H1 (cell line): ENCODE measurements around the gene ACCSL. TPM values are rescaled to one million over a fixed set of nuclear protein-coding genes. Genes with fewer than 3 reads are reported as not detected.

Experiments used
- CTCF ChIA-PET: fragments of 300-600 bp; sonication (Branson Sonifier 250); formaldehyde crosslinking; loops from one replicate; lab custom pipeline; 2021; ENCODE audit not compliant: partially characterized antibody; lab: Charles Lee
- POLR2A ChIA-PET: fragments of 300-600 bp; sonication (Branson Sonifier 250); formaldehyde crosslinking; loops from one replicate; lab custom pipeline; 2021; ENCODE audit warnings: inconsistent platforms; ENCODE audit not compliant: partially characterized antibody; lab: Charles Lee
- DNase-seq, 2 experiments: peaks; one replicate each; pipeline versions ENCODE4 v3.0.0 to v3.0.0-alpha.2; 2010 to 2022; ENCODE audit warnings: low spot score in 2 of 2, low read depth in 1 of 2, mixed read lengths in 1 of 2
- FAIRE-seq: peaks from 2 replicates; lab custom pipeline; 2011; peaks lifted over from hg19 to GRCh38; lab: Jason Lieb, UNC
- H2AFZ ChIP-seq: 2 replicates; pipeline ENCODE4 v1.8.1; 2012; ENCODE audit warnings: low read length, inconsistent platforms
- H2AK5ac ChIP-seq: 2 replicates; pipeline ENCODE4 v1.6.1; 2013; ENCODE audit warnings: low read depth, low read length
- H2BK120ac ChIP-seq: replicated peaks from 2 replicates; pipeline ENCODE3; 2013; ENCODE audit warnings: low read depth, low read length, inconsistent platforms
- H2BK12ac ChIP-seq: 2 replicates; pipeline ENCODE4 v1.6.1; 2013; ENCODE audit warnings: low read depth, low read length
- H2BK15ac ChIP-seq: 2 replicates; pipeline ENCODE4 v1.6.1; 2013; ENCODE audit warnings: low read length
- H2BK20ac ChIP-seq: 2 replicates; pipeline ENCODE4 v1.6.1; 2013; ENCODE audit warnings: low read length
- H2BK5ac ChIP-seq: 2 replicates; pipeline ENCODE4 v1.6.1; 2013; ENCODE audit warnings: low read depth, low read length
- H3K14ac ChIP-seq: 2 replicates; pipeline ENCODE4 v1.6.1; 2013; ENCODE audit warnings: inconsistent platforms; ENCODE audit not compliant: insufficient read length
- H3K18ac ChIP-seq: 2 replicates; pipeline ENCODE4 v1.6.1; 2013; ENCODE audit warnings: low read length; ENCODE audit errors: extremely low read depth
- H3K23ac ChIP-seq: 2 replicates; pipeline ENCODE4 v1.6.1; 2013; ENCODE audit warnings: inconsistent platforms; ENCODE audit not compliant: insufficient read length
- H3K23me2 ChIP-seq: 2 replicates; pipeline ENCODE4 v1.6.1; 2013; ENCODE audit warnings: low read depth, low read length
- H3K27ac ChIP-seq: 2 replicates; pipeline ENCODE4 v1.6.1; 2011; ENCODE audit warnings: low read depth, low read length, inconsistent platforms
- H3K27me3 ChIP-seq, 4 experiments: replicated peaks in 1 of 4; 1 replicate in 1 of 4; 2 replicates in 3 of 4; pipeline versions ENCODE4 v1.6.1 to v1.8.1; 2011 to 2013; ENCODE audit warnings: low read length in 3 of 4, mild to moderate bottlenecking in 3 of 4, inconsistent platforms in 2 of 4, mixed read lengths in 2 of 4, moderate library complexity in 1 of 4; ENCODE audit not compliant: control insufficient read depth in 3 of 4, insufficient read depth in 3 of 4; ENCODE audit errors: extremely low read depth in 1 of 4
- H3K36me3 ChIP-seq, 4 experiments: 2 replicates each; pipeline versions ENCODE4 v1.6.1 to v1.8.1; 2011 to 2013; ENCODE audit warnings: mild to moderate bottlenecking in 4 of 4, low read length in 3 of 4, moderate library complexity in 2 of 4, control low read depth in 1 of 4, inconsistent platforms in 1 of 4; ENCODE audit not compliant: insufficient read depth in 4 of 4, control insufficient read depth in 2 of 4
- H3K4ac ChIP-seq: replicated peaks from 2 replicates; pipeline ENCODE3; 2013; ENCODE audit warnings: low read length, low read depth, mixed read lengths, inconsistent platforms; ENCODE audit not compliant: insufficient read length
- H3K4me1 ChIP-seq, 4 experiments: replicated peaks in 1 of 4; 1 replicate in 1 of 4; 2 replicates in 3 of 4; pipeline versions ENCODE4 v1.6.1 to v1.8.1; 2011 to 2013; ENCODE audit warnings: low read length in 3 of 4, inconsistent platforms in 2 of 4, mixed read lengths in 1 of 4; ENCODE audit not compliant: insufficient read depth in 4 of 4, control insufficient read depth in 3 of 4
- H3K4me2 ChIP-seq, 2 experiments: 2 replicates each; pipeline versions ENCODE4 v1.6.1 to v1.8.1; 2011 to 2013; ENCODE audit warnings: low read depth in 2 of 2, low read length in 2 of 2, control low read depth in 1 of 2, inconsistent platforms in 1 of 2, mild to moderate bottlenecking in 1 of 2; ENCODE audit not compliant: insufficient read depth in 1 of 2
- H3K4me3 ChIP-seq, 4 experiments: fragments of 200-600, 300-600 bp in 1 of 4; sonication (generic), shearing (Covaris generic), sonication (Bioruptor Twin) in 1 of 4; 2 replicates each; pipeline versions ENCODE4 v1.5.1 to v1.8.1; 2011 to 2016; ENCODE audit warnings: low read length in 4 of 4, low read depth in 3 of 4, control low read depth in 2 of 4, inconsistent platforms in 2 of 4, mild to moderate bottlenecking in 2 of 4, mixed read lengths in 1 of 4, moderate library complexity in 1 of 4; ENCODE audit not compliant: insufficient read depth in 2 of 4; ENCODE audit errors: extremely low read depth in 1 of 4
- H3K56ac ChIP-seq: replicated peaks from 2 replicates; pipeline ENCODE3; 2013; ENCODE audit warnings: low read depth, mild to moderate bottlenecking, mixed read lengths, low read length, inconsistent platforms; ENCODE audit not compliant: insufficient read length
- H3K79me1 ChIP-seq: 2 replicates; pipeline ENCODE4 v1.6.1; 2013; ENCODE audit warnings: low read depth, low read length, control low read depth
- H3K79me2 ChIP-seq, 2 experiments: 2 replicates each; pipeline versions ENCODE4 v1.6.1 to v1.8.1; 2012 to 2013; ENCODE audit warnings: low read length in 2 of 2, mild to moderate bottlenecking in 2 of 2, inconsistent platforms in 1 of 2; ENCODE audit not compliant: insufficient read depth in 2 of 2, control insufficient read depth in 1 of 2
- H3K9ac ChIP-seq, 4 experiments: replicated peaks in 1 of 4; 1 replicate in 1 of 4; 2 replicates in 3 of 4; pipeline versions ENCODE4 v1.6.1 to v1.8.1; 2011 to 2013; ENCODE audit warnings: low read depth in 3 of 4, low read length in 3 of 4, control low read depth in 2 of 4, mild to moderate bottlenecking in 2 of 4, moderate library complexity in 2 of 4, inconsistent platforms in 1 of 4; ENCODE audit errors: extremely low read depth in 1 of 4
- H3K9me3 ChIP-seq, 2 experiments: 2 replicates each; pipeline versions ENCODE4 v1.6.1 to v1.8.1; 2012 to 2013; ENCODE audit warnings: mild to moderate bottlenecking in 2 of 2, moderate library complexity in 2 of 2, control low read depth in 1 of 2, inconsistent platforms in 1 of 2, low read depth in 1 of 2, low read length in 1 of 2, mixed read lengths in 1 of 2; ENCODE audit not compliant: insufficient read depth in 2 of 2
- H4K20me1 ChIP-seq, 2 experiments: replicated peaks in 1 of 2; 2 replicates each; pipeline versions ENCODE3 to v1.8.1; 2011 to 2013; ENCODE audit warnings: inconsistent platforms in 2 of 2, low read length in 2 of 2, mild to moderate bottlenecking in 1 of 2; ENCODE audit not compliant: insufficient read depth in 2 of 2, control insufficient read depth in 1 of 2
- H4K5ac ChIP-seq: 2 replicates; pipeline ENCODE4 v1.6.1; 2013; ENCODE audit warnings: low read length, low read depth, mixed read lengths, inconsistent platforms; ENCODE audit not compliant: insufficient read length
- H4K8ac ChIP-seq: 2 replicates; pipeline ENCODE4 v1.8.0; 2013; ENCODE audit warnings: mild to moderate bottlenecking, moderate library complexity, low read length, inconsistent platforms; ENCODE audit not compliant: insufficient read depth; ENCODE audit errors: extremely low read depth
- H4K91ac ChIP-seq: replicated peaks from 2 replicates; pipeline ENCODE3; 2013; ENCODE audit warnings: low read length, mixed read lengths, inconsistent platforms; ENCODE audit not compliant: insufficient read length
- BCL11A ChIP-seq, 2 experiments: IDR thresholded peaks; one replicate each; pipeline ENCODE4 v1.6.1; 2011; ENCODE audit warnings: low read depth in 2 of 2, low read length in 2 of 2, mild to moderate bottlenecking in 2 of 2
- CEBPB ChIP-seq: IDR thresholded peaks from 2 replicates; pipeline ENCODE4 v1.6.1; 2012; ENCODE audit warnings: low read depth, low read length
- CTBP2 ChIP-seq: IDR thresholded peaks from 2 replicates; pipeline ENCODE4 v1.7.0; 2011; ENCODE audit warnings: borderline replicate concordance, mild to moderate bottlenecking, moderate library complexity, mixed read lengths, low read length; ENCODE audit not compliant: insufficient read depth, insufficient read length
- EGR1 ChIP-seq: IDR thresholded peaks from 2 replicates; pipeline ENCODE4 v1.6.1; 2011; ENCODE audit warnings: low read depth, low read length, borderline replicate concordance
- GABPA ChIP-seq: IDR thresholded peaks from 2 replicates; pipeline ENCODE4 v1.6.1; 2011; ENCODE audit warnings: mild to moderate bottlenecking, low read length, moderate library complexity, borderline replicate concordance; ENCODE audit not compliant: insufficient read depth
- HDAC2 ChIP-seq, 2 experiments: fragments of 300-600 bp in 1 of 2; sonication (generic) in 1 of 2; IDR thresholded peaks; 2 replicates each; pipeline ENCODE4 v1.6.1; 2011 to 2012; ENCODE audit warnings: low read depth in 2 of 2, low read length in 2 of 2, mild to moderate bottlenecking in 2 of 2, moderate library complexity in 2 of 2, borderline replicate concordance in 1 of 2, inconsistent platforms in 1 of 2
- NANOG ChIP-seq: IDR thresholded peaks from 2 replicates; pipeline ENCODE4 v1.6.1; 2011; ENCODE audit warnings: low read length, low read depth, mild to moderate bottlenecking, inconsistent platforms; ENCODE audit not compliant: insufficient read depth, poor library complexity, severe bottlenecking
- POU5F1 ChIP-seq: IDR thresholded peaks from 2 replicates; pipeline ENCODE4 v1.6.1; 2011; ENCODE audit warnings: low read depth, mild to moderate bottlenecking, low read length, moderate library complexity
- RAD21 ChIP-seq, 2 experiments: IDR thresholded peaks in 1 of 2; conservative IDR thresholded peaks in 1 of 2; 2 replicates each; pipeline ENCODE4 v1.6.1; 2011; ENCODE audit warnings: low read depth in 2 of 2, low read length in 2 of 2, improper control_type of control experiment in 1 of 2, inconsistent platforms in 1 of 2, mild to moderate bottlenecking in 1 of 2, moderate library complexity in 1 of 2
- SIX5 ChIP-seq: IDR thresholded peaks from 2 replicates; pipeline ENCODE4 v1.6.1; 2011; ENCODE audit warnings: mild to moderate bottlenecking, low read depth, low read length
- TAF7 ChIP-seq: optimal IDR thresholded peaks from 2 replicates; pipeline ENCODE3; 2011; ENCODE audit warnings: low read depth, mild to moderate bottlenecking, inconsistent platforms, low read length, moderate library complexity, borderline replicate concordance
- WGBS, 2 experiments: shearing (Covaris generic) in 1 of 2; methylation state at CpG; one replicate each; pipeline versions ENCODE4 v1.1.6 to v1.1.7; 2013 to 2015; ENCODE audit warnings: low lambda C conversion rate in 2 of 2, mixed read lengths in 2 of 2, inconsistent platforms in 1 of 2, low coverage in 1 of 2, missing lambda C conversion rate in 1 of 2; ENCODE audit not compliant: insufficient replicate concordance in 2 of 2, insufficient coverage in 1 of 2, insufficient read length in 1 of 2; ENCODE audit errors: extremely low coverage in 1 of 2, missing lambda C conversion rate in 1 of 2; 5-methylcytosine and 5-hydroxymethylcytosine counted together
- polyA plus RNA-seq, 7 experiments: library from polyadenylated mRNA; depleted of rRNA in 3 of 7; stranded (reverse) in 5 of 7; unstranded in 2 of 7; fragments of >200 nt in 5 of 7; fragments of 200-250 nt in 2 of 7; gene quantifications; 1 replicate in 5 of 7; 2 replicates in 1 of 7; 4 replicates in 1 of 7; pipeline versions ENCODE4 v1.2.1 to v1.2.3, GENCODE V29; 2011 to 2013; ENCODE audit warnings: missing spikeins in 2 of 7, mixed read lengths in 2 of 7
- total RNA-seq: library from RNA; stranded (reverse); fragmentation: NEBNext Ultra II Directional; extraction: Animal tissue kit (Norgen Biotek cat#: 25700); gene quantifications from 2 replicates; pipeline ENCODE4 v1.2.1, GENCODE V29; 2021

Gene ACCSL
- total and polyA plus RNA-seq, 2 of the 8 experiments (the other 6 are each of a cell fraction or from before 2014, with no cell fraction given): not detected

DNA sequence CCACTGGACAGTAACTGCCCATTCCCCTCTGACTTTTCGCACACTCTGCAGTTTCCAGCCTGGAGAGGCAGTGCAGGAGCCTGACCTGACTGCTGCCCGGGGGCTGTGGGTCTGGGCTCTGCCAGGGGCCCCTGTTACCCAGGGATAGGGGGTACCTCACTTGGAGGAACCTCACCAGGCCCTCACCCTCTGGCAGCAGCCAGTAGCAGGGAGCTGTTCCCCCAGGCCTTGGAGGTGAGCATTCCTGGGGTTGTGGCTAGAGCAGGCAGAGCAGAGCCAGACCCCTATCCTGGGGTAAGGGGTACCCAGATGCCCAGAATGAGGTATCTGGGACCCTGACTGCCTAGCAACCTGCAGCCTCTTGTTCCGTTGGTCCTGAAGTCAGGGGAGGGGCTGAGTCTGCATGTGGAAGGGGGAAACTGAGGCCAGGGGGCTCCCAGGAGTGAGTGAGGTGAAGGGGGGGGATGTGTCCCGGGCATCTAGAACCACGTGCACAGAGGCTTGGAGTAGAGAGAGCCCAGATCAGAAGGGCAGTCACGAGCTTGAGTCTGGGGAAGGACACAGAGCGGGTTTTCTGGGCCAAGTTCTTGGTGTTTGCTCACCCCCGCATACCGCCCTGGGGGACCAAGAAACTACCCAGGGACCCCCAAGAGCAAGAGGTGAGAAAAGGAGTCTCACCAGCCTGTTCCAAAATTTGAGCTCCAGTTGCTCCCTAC, 43.9 kb upstream of the ACCSL start:
- no peak overlapping the region for H3K56ac ChIP-seq
- DNase-seq (peak in 1 of 2 experiments; percentile 43), FAIRE-seq (no peak)
- H2BK15ac ChIP-seq: no peak overlapping the region
- no peak overlapping the region; the same call in 1 of the 2 replicates for H4K8ac ChIP-seq
- H3K9me3 ChIP-seq: 0 out of 4 replicates have a peak, but pooled peaks cover 0 to 3% of the 10 kb centered on the region in 2 experiments
- H3K4ac ChIP-seq: no peak overlapping the region
- 88% methylated on average over 9 of the region's 9 CpGs; no CpG with 5 or more reads in 1 of the 2 experiments for WGBS, 2 experiments
- no peak overlapping the region for H3K4me3 ChIP-seq
- peaks cover 0 to 18% (median 7%) of the 10 kb centered on the region in 4 experiments; a peak in 6 of 7 replicates for H3K4me1 ChIP-seq
- no peak overlapping the region for H3K9ac ChIP-seq
- H2BK12ac ChIP-seq: no peak overlapping the region
- H4K91ac ChIP-seq: no peak overlapping the region
- H2AK5ac ChIP-seq: no peak overlapping the region
- H3K4me2 ChIP-seq: no peak overlapping the region
- no peaks in the 10 kb centered on the region for H3K79me2 ChIP-seq
- H3K23me2 ChIP-seq: no peaks in the 10 kb centered on the region; the same call in 1 of the 2 replicates
- H2BK20ac ChIP-seq: 0 out of 2 replicates have a peak overlapping the region, but pooled peaks have one; percentile 61
- H4K20me1 ChIP-seq: no peaks in the 10 kb centered on the region
- no peaks in the 10 kb centered on the region for H3K79me1 ChIP-seq
- H3K18ac ChIP-seq: no peak overlapping the region
- peak overlapping the region; percentile 62; the same call in 1 of the 2 replicates for H2AFZ ChIP-seq
- H3K14ac ChIP-seq: no peak overlapping the region
- H3K27ac ChIP-seq: no peak overlapping the region
- no peaks in the 10 kb centered on the region for H3K36me3 ChIP-seq
- no peak overlapping the region for H2BK5ac ChIP-seq
- H4K5ac ChIP-seq: no peak overlapping the region
- H3K23ac ChIP-seq: no peak overlapping the region
- CTCF ChIA-PET: interaction anchor here (1.1 to 6.8 kb wide), 5 partner anchors 12 to 114 kb away, joined by 3 to 52 read pairs (median 5); no protein-coding TSS in a partner anchor
- peaks cover 0 to 2% (median 0%) of the 10 kb centered on the region in 4 experiments; a peak in 1 of 7 replicates for H3K27me3 ChIP-seq
- POLR2A ChIA-PET: interaction anchor here (1.0 to 1.3 kb wide), 4 partner anchors 10 to 114 kb away, joined by 3 to 6 read pairs (median 4); no protein-coding TSS in a partner anchor
- H2BK120ac ChIP-seq: no peak overlapping the region
- TF ChIP-seq POU5F1: no peak
- no peak for TF ChIP-seq TAF7
- no peak for TF ChIP-seq EGR1
- no peak for TF ChIP-seq GABPA
- TF ChIP-seq CEBPB: no peak
- no peak for TF ChIP-seq NANOG
- no peak for TF ChIP-seq BCL11A (IDR thresholded peaks at IDR 0.05; ENCODE audit: low read depth in 2 of 2, low read length in 2 of 2)
- no peak for TF ChIP-seq SIX5
- TF ChIP-seq HDAC2 (IDR thresholded peaks at IDR 0.05; ENCODE audit: borderline replicate concordance in 1 of 2, low read depth in 2 of 2, low read length in 2 of 2): no peak
- TF ChIP-seq RAD21 (IDR thresholded peaks at IDR 0.05 in 1 of 2, conservative IDR thresholded peaks at IDR 0.05 in 1 of 2; ENCODE audit: low read depth in 2 of 2, low read length in 2 of 2): no peak
- no peak for TF ChIP-seq CTBP2
